ENCODE measurements around the gene MYBBP1A.

GRCh38 chr17:4498461-4499397 lies 56.5 kb downstream of the MYBBP1A start, which contains the start of gene SPNS2:
- TF ChIP-seq CTCF (conservative IDR thresholded peaks at IDR 0.05; ENCODE audit: low read depth, low read length), result no peak
- no peak for TF ChIP-seq EZH2 (IDR thresholded peaks at IDR 0.05; ENCODE audit: low read length, unreplicated experiment)
- no peak for TF ChIP-seq EZH2phosphoT487 (IDR thresholded peaks at IDR 0.05; ENCODE audit: borderline replicate concordance, low read length)
